GM18873 (cell line): Measurements from ENCODE around the gene CDH13.

ENCODE experiments used
- ATAC-seq: cut with Tn5 transposase; IDR thresholded peaks from one replicate; pipeline ENCODE4 v1.9.1; 2021; ENCODE audit warnings: mild to moderate bottlenecking, moderate library complexity, moderate number of reproducible peaks; ENCODE audit not compliant: unreplicated experiment, low FRiP score

Gene CDH13

GRCh38 chr16:83817022-83817421 lies 1190.3 kb downstream of the CDH13 start:
- ATAC-seq = no peak

GRCh38 chr16:83818276-83818675 lies 1191.5 kb downstream of the CDH13 start:
- ATAC-seq = no peak

GRCh38 chr16:83819361-83819760 lies 1192.6 kb downstream of the CDH13 start:
- no peak for ATAC-seq

- ATAC-seq = peak; percentile 67
Measured at GRCh38 chr16:83826146-83826913, 1199.6 kb downstream of the CDH13 start.

GRCh38 chr16:83830091-83830768 lies 1203.5 kb downstream of the CDH13 start:
- ATAC-seq = no peak

- ATAC-seq = no peak
Measured at GRCh38 chr16:83830769-83831455, 1204.1 kb downstream of the CDH13 start.

- ATAC-seq = no peak
Measured at GRCh38 chr16:83831456-83831987, 1204.8 kb downstream of the CDH13 start.

- ATAC-seq = no peak
Measured at GRCh38 chr16:83833921-83834320, 1207.2 kb downstream of the CDH13 start.

GRCh38 chr16:83835586-83836566 lies 1209.1 kb downstream of the CDH13 start:
- ATAC-seq = no peak

GRCh38 chr16:83837566-83837965 lies 1210.8 kb downstream of the CDH13 start:
- no peak for ATAC-seq

GRCh38 chr16:83838151-83838550 lies 1211.4 kb downstream of the CDH13 start:
- ATAC-seq = no peak

- no peak for ATAC-seq
Measured at GRCh38 chr16:83839561-83839960, 1212.8 kb downstream of the CDH13 start.

GRCh38 chr16:83840060-83840617 lies 1213.4 kb downstream of the CDH13 start:
- ATAC-seq = no peak

GRCh38 chr16:83842291-83842690 lies 1215.5 kb downstream of the CDH13 start:
- ATAC-seq = no peak

GRCh38 chr16:83842756-83843507 lies 1216.2 kb downstream of the CDH13 start:
- no peak for ATAC-seq

GRCh38 chr16:83843657-83844056 lies 1216.9 kb downstream of the CDH13 start:
- no peak for ATAC-seq

GRCh38 chr16:83845263-83845662 lies 1218.5 kb downstream of the CDH13 start:
- no peak for ATAC-seq

- no peak for ATAC-seq
Measured at GRCh38 chr16:83847371-83848225, 1220.8 kb downstream of the CDH13 start.
